HepG2 (cell line): ENCODE results near the gene FAM83D. TPM values are rescaled to one million over a fixed set of nuclear protein-coding genes. Genes with fewer than 3 reads are reported as not detected.

Source experiments
- CEBPB ChIP-seq: IDR thresholded peaks from 2 replicates; pipeline ENCODE4 v1.6.1; 2011; ENCODE audit warnings: low read depth, low read length, improper control_type of control experiment, borderline replicate concordance
- EP300 ChIP-seq, 3 experiments: sonication (generic) in 1 of 3; formaldehyde crosslinking in 1 of 3; IDR thresholded peaks; 2 replicates each; pipeline versions ENCODE4 v1.5.1 to v1.6.1; 2011 to 2020; ENCODE audit warnings: low read depth in 2 of 3, low read length in 2 of 3, borderline replicate concordance in 1 of 3, improper control_type of control experiment in 1 of 3, mild to moderate bottlenecking in 1 of 3, missing genetic modification reagents in 1 of 3, moderate library complexity in 1 of 3
- FOXO1 ChIP-seq: sonication (generic); formaldehyde crosslinking; IDR thresholded peaks from 2 replicates; pipeline ENCODE4 v1.4.0; 2020; ENCODE audit warnings: missing genetic modification reagents
- GFI1 ChIP-seq: sonication (generic); formaldehyde crosslinking; IDR thresholded peaks from 2 replicates; pipeline ENCODE4 v1.5.0; 2020; ENCODE audit warnings: missing genetic modification reagents, mild to moderate bottlenecking, borderline replicate concordance
- HIC2 ChIP-seq: sonication (generic); formaldehyde crosslinking; IDR thresholded peaks from 2 replicates; pipeline ENCODE4 v1.9.0; 2022; ENCODE audit warnings: low read depth, missing genetic modification reagents
- KLF13 ChIP-seq: sonication (generic); formaldehyde crosslinking; IDR thresholded peaks from 2 replicates; pipeline ENCODE4 v1.4.0; 2020; ENCODE audit warnings: mild to moderate bottlenecking, missing genetic modification reagents
- MAFF ChIP-seq: IDR thresholded peaks from 2 replicates; pipeline ENCODE4 v1.6.1; 2011; ENCODE audit warnings: low read depth, low read length, improper control_type of control experiment
- MBD4 ChIP-seq: IDR thresholded peaks from 2 replicates; pipeline ENCODE4 v1.6.1; 2012; ENCODE audit warnings: low read length, inconsistent platforms, borderline replicate concordance
- MED1 ChIP-seq: sonication (generic); formaldehyde crosslinking; IDR thresholded peaks from 2 replicates; pipeline ENCODE4 v1.4.0; 2020; ENCODE audit warnings: missing genetic modification reagents
- MIXL1 ChIP-seq: IDR thresholded peaks from 2 replicates; pipeline ENCODE4 v1.6.1; 2016
- PAXIP1 ChIP-seq: sonication (generic); formaldehyde crosslinking; conservative IDR thresholded peaks from 2 replicates; pipeline ENCODE4 v1.4.0; 2020; ENCODE audit warnings: mild to moderate bottlenecking, missing genetic modification reagents, moderate library complexity
- PRMT3 ChIP-seq: sonication (generic); formaldehyde crosslinking; IDR thresholded peaks from 2 replicates; pipeline ENCODE4 v1.8.1; 2022; ENCODE audit warnings: low read depth, mild to moderate bottlenecking, moderate library complexity, missing genetic modification reagents, borderline replicate concordance
- RARA ChIP-seq: IDR thresholded peaks from 2 replicates; pipeline ENCODE4 v1.6.1; 2016; ENCODE audit warnings: missing genetic modification reagents, missing compliant biosample characterization
- TEAD3 ChIP-seq: optimal IDR thresholded peaks from 2 replicates; pipeline ENCODE3; 2016; ENCODE audit warnings: borderline replicate concordance
- ZNF609 ChIP-seq: sonication (generic); formaldehyde crosslinking; IDR thresholded peaks from 2 replicates; pipeline ENCODE4 v1.4.0; 2020; ENCODE audit warnings: mild to moderate bottlenecking, missing genetic modification reagents, borderline replicate concordance
- ZNF678 ChIP-seq: sonication (generic); formaldehyde crosslinking; IDR thresholded peaks from 2 replicates; pipeline ENCODE4 v1.4.0; 2020; ENCODE audit warnings: mild to moderate bottlenecking, missing genetic modification reagents
- ZNF883 ChIP-seq: sonication (generic); formaldehyde crosslinking; IDR thresholded peaks from 2 replicates; pipeline ENCODE4 v1.5.1; 2020; ENCODE audit warnings: mild to moderate bottlenecking, missing genetic modification reagents; ENCODE audit errors: not compliant biosample characterization
- polyA plus RNA-seq, 8 experiments: library from polyadenylated mRNA; depleted of rRNA in 3 of 8; stranded (reverse) in 7 of 8; unstranded in 1 of 8; fragments of >200 nt; fragmentation: Illumina TruSeq in 4 of 8; extraction: Trizol in 4 of 8; gene quantifications; 2 replicates each; pipeline versions ENCODE4 v1.2.1 to v1.2.3, GENCODE V29; 2011 to 2016; ENCODE audit warnings: low read depth in 4 of 8, missing spikeins in 1 of 8, mixed read lengths in 1 of 8; ENCODE audit not compliant: insufficient read depth in 1 of 8
- total RNA-seq, 5 experiments: library from RNA; depleted of rRNA; stranded (reverse); fragments of >200 nt; fragmentation: Illumina TruSeq; extraction: Trizol; gene quantifications; 2 replicates each; pipeline ENCODE4 v1.2.3, GENCODE V29; 2016; ENCODE audit warnings: low read depth in 1 of 5

Gene FAM83D
- total and polyA plus RNA-seq, 2 of the 13 experiments (the other 11 are each of a cell fraction or from before 2014, with no cell fraction given): 51.4 to 64.0 TPM

- TF ChIP-seq MBD4 (peak; percentile 29; the same call in 1 of the 2 replicates), EP300 (IDR thresholded peaks at IDR 0.05; ENCODE audit: low read depth in 2 of 2, low read length in 2 of 2) (peak in 1 of 2 experiments; percentile 57; a peak in 2 of 4 replicates), EP300 (CRISPR knock-in tag; IDR thresholded peaks at IDR 0.05; ENCODE audit: borderline replicate concordance) (peak; percentile 44; the same call in 1 of the 2 replicates), GFI1 (peak; percentile 81; the same call in 1 of the 2 replicates), CEBPB (peak; percentile 42; the same call in 1 of the 2 replicates), PAXIP1 (CRISPR knock-in tag) (0 out of 2 replicates have a peak, but pooled peaks have one; percentile 56), MIXL1 (CRISPR knock-in tag) (0 out of 2 replicates have a peak, but pooled peaks have one; percentile 29), MAFF (no peak), MED1 (peak; percentile 73; the same call in 1 of the 2 replicates), KLF13 (CRISPR knock-in tag) (no peak), FOXO1 (CRISPR knock-in tag) (0 out of 2 replicates have a peak, but pooled peaks have one; percentile 50), TEAD3 (CRISPR knock-in tag) (peak; percentile 57), PRMT3 (CRISPR knock-in tag) (no peak), ZNF678 (CRISPR knock-in tag) (no peak), HIC2 (CRISPR knock-in tag) (no peak), ZNF883 (CRISPR knock-in tag) (no peak), ZNF609 (CRISPR knock-in tag) (peak; percentile 31; the same call in 1 of the 2 replicates), RARA (peak; percentile 64; the same call in 1 of the 2 replicates)
Observed at GRCh38 chr20:38985603-38986170, 59.5 kb downstream of the FAM83D start (continued).
